ENCODE results near the gene FEM1B.

Gene FEM1B

GRCh38 chr15:68307131-68307928 lies 29.8 kb downstream of the FEM1B start:
- DNase-seq (ENCODE audit: low read depth in 2 of 2), result no peak

- no peak for DNase-seq (ENCODE audit: low read depth in 2 of 2)
These were observed 31.5 kb downstream of the FEM1B start for GRCh38 chr15:68309024-68309423.

- no peak for DNase-seq (ENCODE audit: low read depth in 2 of 2)
These were observed 32.7 kb downstream of the FEM1B start for GRCh38 chr15:68310178-68310803.

GRCh38 chr15:68310804-68311463 lies 33.4 kb downstream of the FEM1B start:
- no peak for DNase-seq (ENCODE audit: low read depth in 2 of 2)

- no peak for DNase-seq (ENCODE audit: low read depth in 2 of 2)
These were observed 33.9 kb downstream of the FEM1B start for GRCh38 chr15:68311464-68311835.

GRCh38 chr15:68311859-68312557 lies 34.5 kb downstream of the FEM1B start:
- DNase-seq (ENCODE audit: low read depth in 2 of 2), result no peak

- DNase-seq (ENCODE audit: low read depth in 2 of 2), result no peak
These were observed 35.2 kb downstream of the FEM1B start for GRCh38 chr15:68312701-68313204.

GRCh38 chr15:68313501-68314410 lies 36.2 kb downstream of the FEM1B start:
- no peak for DNase-seq (ENCODE audit: low read depth in 2 of 2)

GRCh38 chr15:68314563-68314962 lies 37.0 kb downstream of the FEM1B start:
- no peak for DNase-seq (ENCODE audit: low read depth in 2 of 2)

- DNase-seq (ENCODE audit: low read depth in 2 of 2), result no peak
These were observed 37.5 kb downstream of the FEM1B start for GRCh38 chr15:68315035-68315434.

GRCh38 chr15:68315495-68316031 lies 38.0 kb downstream of the FEM1B start:
- no peak for DNase-seq (ENCODE audit: low read depth in 2 of 2)

GRCh38 chr15:68316061-68316804 lies 38.7 kb downstream of the FEM1B start:
- no peak for DNase-seq (ENCODE audit: low read depth in 2 of 2)

GRCh38 chr15:68317281-68318007 lies 39.9 kb downstream of the FEM1B start:
- no peak for DNase-seq (ENCODE audit: low read depth in 2 of 2)

- no peak for DNase-seq (ENCODE audit: low read depth in 2 of 2)
These were observed 40.7 kb downstream of the FEM1B start for GRCh38 chr15:68318008-68318835.

- DNase-seq (ENCODE audit: low read depth in 2 of 2), result no peak
These were observed 41.7 kb downstream of the FEM1B start for GRCh38 chr15:68318931-68319909.

GRCh38 chr15:68319997-68320396 lies 42.5 kb downstream of the FEM1B start:
- no peak for DNase-seq (ENCODE audit: low read depth in 2 of 2)

- no peak for DNase-seq (ENCODE audit: low read depth in 2 of 2)
These were observed 43.7 kb downstream of the FEM1B start for GRCh38 chr15:68321229-68321628.
